ENCODE measurements around the gene TMEM37.

The TMEM37 gene

GRCh38 chr2:119441376-119442225, 9.9 kb downstream of the TMEM37 start:
- no peak overlapping the region for H3K4me3 ChIP-seq (ENCODE audit: low read length)
- peaks cover 10% of the 10 kb centered on the region for H3K27me3 ChIP-seq (ENCODE audit: insufficient read depth, low read length)
- H3K36me3 ChIP-seq (ENCODE audit: insufficient read depth, low read length): no peaks in the 10 kb centered on the region
- H3K4me1 ChIP-seq (ENCODE audit: insufficient read depth, low read length): no peaks in the 10 kb centered on the region
- no peaks in the 10 kb centered on the region for H3K9me3 ChIP-seq (ENCODE audit: low read length)
- no peak overlapping the region for H2AFZ ChIP-seq (ENCODE audit: low read depth, low read length)

GRCh38 chr2:119442226-119442619, 10.6 kb downstream of the TMEM37 start:
- H2AFZ ChIP-seq (ENCODE audit: low read depth, low read length): no peak overlapping the region
- H3K9me3 ChIP-seq (ENCODE audit: low read length): no peaks in the 10 kb centered on the region
- peaks cover 10% of the 10 kb centered on the region for H3K27me3 ChIP-seq (ENCODE audit: insufficient read depth, low read length)
- no peaks in the 10 kb centered on the region for H3K36me3 ChIP-seq (ENCODE audit: insufficient read depth, low read length)
- no peaks in the 10 kb centered on the region for H3K4me1 ChIP-seq (ENCODE audit: insufficient read depth, low read length)
- H3K4me3 ChIP-seq (ENCODE audit: low read length): no peak overlapping the region

- H2AFZ ChIP-seq (ENCODE audit: low read depth, low read length): no peak overlapping the region
- no peaks in the 10 kb centered on the region for H3K4me1 ChIP-seq (ENCODE audit: insufficient read depth, low read length)
- H3K27me3 ChIP-seq (ENCODE audit: insufficient read depth, low read length): peaks cover 10% of the 10 kb centered on the region
- H3K4me3 ChIP-seq (ENCODE audit: low read length): no peak overlapping the region
- H3K36me3 ChIP-seq (ENCODE audit: insufficient read depth, low read length): no peaks in the 10 kb centered on the region
- H3K9me3 ChIP-seq (ENCODE audit: low read length): no peaks in the 10 kb centered on the region
Measured at GRCh38 chr2:119442850-119443249, 11.2 kb downstream of the TMEM37 start.

- Histone ChIP-seq H3K36me3 (ENCODE audit: insufficient read depth, low read length) (no peaks in the 10 kb centered on the region), H3K9me3 (ENCODE audit: low read length) (no peaks in the 10 kb centered on the region), H3K27me3 (ENCODE audit: insufficient read depth, low read length) (peaks cover 3% of the 10 kb centered on the region), H3K4me3 (ENCODE audit: low read length) (no peak overlapping the region), H2AFZ (ENCODE audit: low read depth, low read length) (no peak overlapping the region), H3K4me1 (ENCODE audit: insufficient read depth, low read length) (no peaks in the 10 kb centered on the region)
Measured at GRCh38 chr2:119446037-119446436, 14.4 kb downstream of the TMEM37 start.

GRCh38 chr2:119448427-119449141, 16.9 kb downstream of the TMEM37 start:
- Histone ChIP-seq H3K9me3 (ENCODE audit: low read length) (no peaks in the 10 kb centered on the region), H2AFZ (ENCODE audit: low read depth, low read length) (no peak overlapping the region), H3K27me3 (ENCODE audit: insufficient read depth, low read length) (peaks cover 13% of the 10 kb centered on the region)

GRCh38 chr2:119449521-119449920, 17.9 kb downstream of the TMEM37 start:
- Histone ChIP-seq H3K4me3 (ENCODE audit: low read length) (no peak overlapping the region), H3K4me1 (ENCODE audit: insufficient read depth, low read length) (no peaks in the 10 kb centered on the region), H3K36me3 (ENCODE audit: insufficient read depth, low read length) (no peaks in the 10 kb centered on the region), H3K9me3 (ENCODE audit: low read length) (no peaks in the 10 kb centered on the region), H3K27me3 (ENCODE audit: insufficient read depth, low read length) (peaks cover 13% of the 10 kb centered on the region), H2AFZ (ENCODE audit: low read depth, low read length) (no peak overlapping the region)

More at GRCh38 chr2:119448427-119449141, 16.9 kb downstream of the TMEM37 start:
- Histone ChIP-seq H3K4me1 (ENCODE audit: insufficient read depth, low read length) (no peaks in the 10 kb centered on the region), H3K36me3 (ENCODE audit: insufficient read depth, low read length) (no peaks in the 10 kb centered on the region), H3K4me3 (ENCODE audit: low read length) (no peak overlapping the region)

- H2AFZ ChIP-seq (ENCODE audit: low read depth, low read length): no peak overlapping the region
- peaks cover 13% of the 10 kb centered on the region for H3K27me3 ChIP-seq (ENCODE audit: insufficient read depth, low read length)
- H3K9me3 ChIP-seq (ENCODE audit: low read length): no peaks in the 10 kb centered on the region
- H3K36me3 ChIP-seq (ENCODE audit: insufficient read depth, low read length): no peaks in the 10 kb centered on the region
- H3K4me3 ChIP-seq (ENCODE audit: low read length): no peak overlapping the region
- peaks cover 10% of the 10 kb centered on the region for H3K4me1 ChIP-seq (ENCODE audit: insufficient read depth, low read length)
Measured at GRCh38 chr2:119451336-119452050, 19.8 kb downstream of the TMEM37 start.

GRCh38 chr2:119453972-119454593, 22.4 kb downstream of the TMEM37 start:
- Histone ChIP-seq H3K27me3 (ENCODE audit: insufficient read depth, low read length) (peaks cover 13% of the 10 kb centered on the region), H3K4me3 (ENCODE audit: low read length) (no peak overlapping the region), H3K4me1 (ENCODE audit: insufficient read depth, low read length) (peaks cover 10% of the 10 kb centered on the region), H3K9me3 (ENCODE audit: low read length) (no peaks in the 10 kb centered on the region), H2AFZ (ENCODE audit: low read depth, low read length) (no peak overlapping the region), H3K36me3 (ENCODE audit: insufficient read depth, low read length) (no peaks in the 10 kb centered on the region)

GRCh38 chr2:119455066-119455718, 23.5 kb downstream of the TMEM37 start:
- peaks cover 13% of the 10 kb centered on the region for H3K27me3 ChIP-seq (ENCODE audit: insufficient read depth, low read length)
- H3K36me3 ChIP-seq (ENCODE audit: insufficient read depth, low read length): no peaks in the 10 kb centered on the region
- H3K4me1 ChIP-seq (ENCODE audit: insufficient read depth, low read length): peaks cover 10% of the 10 kb centered on the region
- no peak overlapping the region for H3K4me3 ChIP-seq (ENCODE audit: low read length)
- H3K9me3 ChIP-seq (ENCODE audit: low read length): no peaks in the 10 kb centered on the region
- H2AFZ ChIP-seq (ENCODE audit: low read depth, low read length): no peak overlapping the region

- no peaks in the 10 kb centered on the region for H3K9me3 ChIP-seq (ENCODE audit: low read length)
- H3K27me3 ChIP-seq (ENCODE audit: insufficient read depth, low read length): no peaks in the 10 kb centered on the region
- H3K4me1 ChIP-seq (ENCODE audit: insufficient read depth, low read length): peaks cover 7% of the 10 kb centered on the region
- H3K4me3 ChIP-seq (ENCODE audit: low read length): no peak overlapping the region
- H3K36me3 ChIP-seq (ENCODE audit: insufficient read depth, low read length): no peaks in the 10 kb centered on the region
- no peak overlapping the region for H2AFZ ChIP-seq (ENCODE audit: low read depth, low read length)
Measured at GRCh38 chr2:119460076-119460475, 28.4 kb downstream of the TMEM37 start.

GRCh38 chr2:119461811-119462210, 30.2 kb downstream of the TMEM37 start:
- H3K9me3 ChIP-seq (ENCODE audit: low read length): no peaks in the 10 kb centered on the region
- no peaks in the 10 kb centered on the region for H3K4me1 ChIP-seq (ENCODE audit: insufficient read depth, low read length)
- H3K36me3 ChIP-seq (ENCODE audit: insufficient read depth, low read length): no peaks in the 10 kb centered on the region
- no peak overlapping the region for H2AFZ ChIP-seq (ENCODE audit: low read depth, low read length)
- H3K27me3 ChIP-seq (ENCODE audit: insufficient read depth, low read length): no peaks in the 10 kb centered on the region
- H3K4me3 ChIP-seq (ENCODE audit: low read length): no peak overlapping the region

GRCh38 chr2:119462574-119462973, 30.9 kb downstream of the TMEM37 start:
- no peaks in the 10 kb centered on the region for H3K36me3 ChIP-seq (ENCODE audit: insufficient read depth, low read length)
- H3K4me1 ChIP-seq (ENCODE audit: insufficient read depth, low read length): no peaks in the 10 kb centered on the region
- no peaks in the 10 kb centered on the region for H3K9me3 ChIP-seq (ENCODE audit: low read length)
- no peaks in the 10 kb centered on the region for H3K27me3 ChIP-seq (ENCODE audit: insufficient read depth, low read length)
- H2AFZ ChIP-seq (ENCODE audit: low read depth, low read length): no peak overlapping the region
- H3K4me3 ChIP-seq (ENCODE audit: low read length): no peak overlapping the region
